ENCODE measurements around the gene AK8. TPM values are rescaled to one million over a fixed set of nuclear protein-coding genes. Genes with fewer than 3 reads are reported as not detected.

The AK8 gene
- total RNA-seq, 1 experiment from 2014 or later: 2.5 TPM

DNA sequence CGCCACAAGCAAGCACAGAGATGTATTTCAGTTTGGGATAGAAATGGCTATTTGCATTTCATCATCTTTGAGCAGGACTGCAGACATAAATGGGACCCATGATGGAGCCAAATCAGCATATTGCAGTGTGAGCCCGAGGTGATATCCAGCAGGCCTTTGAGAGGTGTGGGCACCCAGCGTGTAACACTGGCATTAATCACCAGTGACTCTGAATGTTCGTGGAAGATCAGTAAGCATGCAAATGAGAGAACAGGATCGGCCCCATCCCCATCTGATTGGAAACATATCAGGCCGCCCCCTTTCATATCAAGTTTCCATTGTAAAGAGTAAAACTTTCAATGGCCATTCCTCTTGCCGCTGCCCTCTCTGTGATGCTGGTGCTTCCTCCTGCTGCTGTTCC lies 123.8 kb downstream of the AK8 start:
- no peak overlapping the region for H2AFZ ChIP-seq (ENCODE audit: low read depth, low read length, poor library complexity, severe bottlenecking)
- no peaks in the 10 kb centered on the region for H3K27me3 ChIP-seq (ENCODE audit: insufficient read depth, low read length)
- no peaks in the 10 kb centered on the region for H3K79me2 ChIP-seq (ENCODE audit: insufficient read depth, low read length)
- DNase-seq (ENCODE audit: low read depth, low spot score) (no peak), ATAC-seq (no peak)
- no peak for TF ChIP-seq SP1 (IDR thresholded peaks at IDR 0.05; ENCODE audit: low read depth)
- TF ChIP-seq, protein P1, sequence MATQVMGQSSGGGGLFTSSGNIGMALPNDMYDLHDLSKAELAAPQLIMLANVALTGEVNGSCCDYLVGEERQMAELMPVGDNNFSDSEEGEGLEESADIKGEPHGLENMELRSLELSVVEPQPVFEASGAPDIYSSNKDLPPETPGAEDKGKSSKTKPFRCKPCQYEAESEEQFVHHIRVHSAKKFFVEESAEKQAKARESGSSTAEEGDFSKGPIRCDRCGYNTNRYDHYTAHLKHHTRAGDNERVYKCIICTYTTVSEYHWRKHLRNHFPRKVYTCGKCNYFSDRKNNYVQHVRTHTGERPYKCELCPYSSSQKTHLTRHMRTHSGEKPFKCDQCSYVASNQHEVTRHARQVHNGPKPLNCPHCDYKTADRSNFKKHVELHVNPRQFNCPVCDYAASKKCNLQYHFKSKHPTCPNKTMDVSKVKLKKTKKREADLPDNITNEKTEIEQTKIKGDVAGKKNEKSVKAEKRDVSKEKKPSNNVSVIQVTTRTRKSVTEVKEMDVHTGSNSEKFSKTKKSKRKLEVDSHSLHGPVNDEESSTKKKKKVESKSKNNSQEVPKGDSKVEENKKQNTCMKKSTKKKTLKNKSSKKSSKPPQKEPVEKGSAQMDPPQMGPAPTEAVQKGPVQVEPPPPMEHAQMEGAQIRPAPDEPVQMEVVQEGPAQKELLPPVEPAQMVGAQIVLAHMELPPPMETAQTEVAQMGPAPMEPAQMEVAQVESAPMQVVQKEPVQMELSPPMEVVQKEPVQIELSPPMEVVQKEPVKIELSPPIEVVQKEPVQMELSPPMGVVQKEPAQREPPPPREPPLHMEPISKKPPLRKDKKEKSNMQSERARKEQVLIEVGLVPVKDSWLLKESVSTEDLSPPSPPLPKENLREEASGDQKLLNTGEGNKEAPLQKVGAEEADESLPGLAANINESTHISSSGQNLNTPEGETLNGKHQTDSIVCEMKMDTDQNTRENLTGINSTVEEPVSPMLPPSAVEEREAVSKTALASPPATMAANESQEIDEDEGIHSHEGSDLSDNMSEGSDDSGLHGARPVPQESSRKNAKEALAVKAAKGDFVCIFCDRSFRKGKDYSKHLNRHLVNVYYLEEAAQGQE (IDR thresholded peaks at IDR 0.05; ENCODE audit: low read depth): no peak
- no peak for TF ChIP-seq POLR2AphosphoS5 (IDR thresholded peaks at IDR 0.05; ENCODE audit: low read depth, low read length)
- TF ChIP-seq FOSL1 (IDR thresholded peaks at IDR 0.05; ENCODE audit: low read depth): no peak
- TF ChIP-seq SIN3A (IDR thresholded peaks at IDR 0.05; ENCODE audit: low read depth): no peak
- no peak for TF ChIP-seq EGR1 (IDR thresholded peaks at IDR 0.05; ENCODE audit: low read depth)
- TF ChIP-seq CBX3 (IDR thresholded peaks at IDR 0.05; ENCODE audit: low read depth): no peak
- TF ChIP-seq, protein P2, sequence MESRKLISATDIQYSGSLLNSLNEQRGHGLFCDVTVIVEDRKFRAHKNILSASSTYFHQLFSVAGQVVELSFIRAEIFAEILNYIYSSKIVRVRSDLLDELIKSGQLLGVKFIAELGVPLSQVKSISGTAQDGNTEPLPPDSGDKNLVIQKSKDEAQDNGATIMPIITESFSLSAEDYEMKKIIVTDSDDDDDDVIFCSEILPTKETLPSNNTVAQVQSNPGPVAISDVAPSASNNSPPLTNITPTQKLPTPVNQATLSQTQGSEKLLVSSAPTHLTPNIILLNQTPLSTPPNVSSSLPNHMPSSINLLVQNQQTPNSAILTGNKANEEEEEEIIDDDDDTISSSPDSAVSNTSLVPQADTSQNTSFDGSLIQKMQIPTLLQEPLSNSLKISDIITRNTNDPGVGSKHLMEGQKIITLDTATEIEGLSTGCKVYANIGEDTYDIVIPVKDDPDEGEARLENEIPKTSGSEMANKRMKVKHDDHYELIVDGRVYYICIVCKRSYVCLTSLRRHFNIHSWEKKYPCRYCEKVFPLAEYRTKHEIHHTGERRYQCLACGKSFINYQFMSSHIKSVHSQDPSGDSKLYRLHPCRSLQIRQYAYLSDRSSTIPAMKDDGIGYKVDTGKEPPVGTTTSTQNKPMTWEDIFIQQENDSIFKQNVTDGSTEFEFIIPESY (IDR thresholded peaks at IDR 0.05; ENCODE audit: extremely low read depth, insufficient replicate concordance, low read length): no peak
- TF ChIP-seq SRF (IDR thresholded peaks at IDR 0.05; ENCODE audit: low read depth): no peak
- no peak for TF ChIP-seq EZH2 (IDR thresholded peaks at IDR 0.05)
- no TSS peak for BruUV-seq (replicated peaks)
- H3K4me3 ChIP-seq (replicated peaks in 1 of 2; ENCODE audit: low read depth in 1 of 2, low read length in 2 of 2): no peak overlapping the region
- no peaks in the 10 kb centered on the region for H3K4me1 ChIP-seq (ENCODE audit: control insufficient read depth in 1 of 2, insufficient read depth in 2 of 2, low read length in 2 of 2)
- no peak overlapping the region for H3K4me2 ChIP-seq (ENCODE audit: low read length)
- no peaks in the 10 kb centered on the region for H4K20me1 ChIP-seq (ENCODE audit: insufficient read depth)
- H3K27ac ChIP-seq (ENCODE audit: low read depth, low read length): no peak overlapping the region
- H3K9ac ChIP-seq (ENCODE audit: low read length): no peak overlapping the region
- RAD21 ChIA-PET (ENCODE audit: low non-redundant PET in 1 of 2, low total read pairs in 2 of 2, uncharacterized antibody in 2 of 2, unreplicated experiment in 2 of 2): no interaction called here
- POLR2A ChIA-PET: no interaction called here
- H3K9me3 ChIP-seq (ENCODE audit: control insufficient read depth in 1 of 2, insufficient read depth in 1 of 2, low read depth in 1 of 2, low read length in 2 of 2): no peaks in the 10 kb centered on the region
- intact Hi-C loops (cut with micrococcal nuclease): no loop called here
- CTCF ChIA-PET: no interaction called here
- no peaks in the 10 kb centered on the region for H3K36me3 ChIP-seq (ENCODE audit: control insufficient read depth in 1 of 2, insufficient read depth in 2 of 2, low read length in 2 of 2)
- H3K9me2 ChIP-seq (ENCODE audit: insufficient read depth): no peaks in the 10 kb centered on the region
